Occipital lobe (tissue), 1 donor: ENCODE results near the gene GLIPR1. TPM values are rescaled to one million over a fixed set of nuclear protein-coding genes. Genes with fewer than 3 reads are reported as not detected.

Source experiments
- total RNA-seq: library from RNA; depleted of rRNA; stranded (reverse); fragments of >200 nt; gene quantifications from one replicate; pipeline ENCODE4 v1.2.3, GENCODE V29; 2014

Gene GLIPR1
- total RNA-seq, 1 donor from 2014 or later: 2.8 TPM

Other genes starting within 250 kb of the GLIPR1 start
- gene CAPS2, start 150.4 kb upstream of the GLIPR1 start, total RNA-seq: 10.0 TPM
- gene GLIPR1L1, start 146.1 kb upstream of the GLIPR1 start, total RNA-seq: not detected
- gene GLIPR1L2, start 89.7 kb upstream of the GLIPR1 start, total RNA-seq: 2.3 TPM
- gene KRR1, start 30.9 kb downstream of the GLIPR1 start, total RNA-seq: 44.9 TPM